A549 treated with AZD9567 at 1 μM for 4 hours (cell line): Measurements from ENCODE around the gene EXPH5. TPM values are rescaled to one million over a fixed set of nuclear protein-coding genes. Genes with fewer than 3 reads are reported as not detected.

Experiments used
- total RNA-seq: library from RNA; stranded (reverse); fragments of 200-300 nt; extraction: Qiagen RNA extraction; gene quantifications from 5 replicates; pipeline ENCODE4 v1.2.3, GENCODE V29; 2022; ENCODE audit not compliant: insufficient read depth

EXPH5 gene
- total RNA-seq, result 0.01 to 0.06 TPM (median 0.03 TPM) in 4 of 5 replicates, not detected in the other

GRCh38 chr11:108593214-108593922 lies at the start of gene EXPH5:
EXPH5 (minus strand) TSS chr11:108593768; CDS start chr11:108593536, 232 bp downstream.

GRCh38 chr11:108498046-108498815 lies 95.3 kb downstream of the EXPH5 start, which contains the start of gene POGLUT3:
POGLUT3 (minus strand) TSS chr11:108498384; CDS start chr11:108498366, 18 bp downstream.

GRCh38 chr11:108467091-108467823 lies 126.3 kb downstream of the EXPH5 start, which contains the start of gene C11orf65:
C11orf65 (minus strand) TSS chr11:108467529; CDS start chr11:108461559, 5,970 bp downstream.

Other genes starting within 250 kb of the EXPH5 start
- 0.12 to 0.48 TPM (median 0.44 TPM) in 3 of 5 replicates, not detected in the others for gene C11orf65, start 126.2 kb downstream of the EXPH5 start, total RNA-seq
- 8.0 to 10.5 TPM (median 9.8 TPM) in 5 replicates for gene POGLUT3, start 95.4 kb downstream of the EXPH5 start, total RNA-seq
- 32.2 to 41.1 TPM (median 39.2 TPM) in 5 replicates for gene DDX10, start 71.3 kb upstream of the EXPH5 start, total RNA-seq